Measurements from ENCODE around the gene DHRS7B. TPM values are rescaled to one million over a fixed set of nuclear protein-coding genes. Genes with fewer than 3 reads are reported as not detected.
A peak's percentile ranks its signal among the peaks of the same experiment; 100 is the strongest.

The DHRS7B gene
- total and polyA plus RNA-seq, 9 of the 15 experiments (the other 6 are each of a cell fraction or from before 2014, with no cell fraction given) = 8.0 to 30.7 (median 14.8) TPM

DNA sequence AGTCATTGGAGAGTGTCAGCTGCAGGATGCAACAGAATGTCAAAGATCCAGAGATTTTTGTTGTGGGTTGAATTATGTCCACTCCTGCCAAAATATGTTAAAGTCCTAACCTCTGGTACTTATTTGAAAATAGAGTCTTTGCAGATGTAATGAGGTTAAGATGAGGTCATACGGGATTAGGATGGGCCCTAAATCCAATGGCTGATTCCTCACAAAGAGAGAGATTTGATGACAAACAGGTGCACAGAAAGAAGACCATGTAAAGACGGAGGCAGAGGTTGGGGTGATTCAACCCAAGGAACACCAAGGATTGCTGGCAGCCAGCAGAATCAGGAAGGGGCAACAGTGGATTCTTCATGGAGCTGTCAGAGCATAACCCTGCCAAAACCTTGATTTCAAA is 49.5 kb upstream of the DHRS7B start (continued):
- TF ChIP-seq BRD9 (IDR thresholded peaks at IDR 0.05; ENCODE audit: low read depth, partially characterized antibody) = no peak

- no peaks in the 10 kb centered on the region for H3K4me1 ChIP-seq (replicated peaks in 1 of 2; ENCODE audit: control insufficient read depth in 2 of 2, insufficient read depth in 2 of 2, low read length in 2 of 2)
- intact Hi-C loops (cut with micrococcal nuclease) = no loop called here
- no peak overlapping the region for H3K4me2 ChIP-seq (ENCODE audit: insufficient read depth, low read length)
- H4K20me1 ChIP-seq (replicated peaks; ENCODE audit: control insufficient read depth, insufficient read depth, low read length) = no peaks in the 10 kb centered on the region
- H3K9me1 ChIP-seq (ENCODE audit: control insufficient read depth, insufficient read depth, low read length) = no peaks in the 10 kb centered on the region
- DNase-seq (ENCODE audit: extremely low read depth in 1 of 4, low spot score in 3 of 4) (no peak), FAIRE-seq (no peak), ATAC-seq (no peak)
- BruUV-seq (replicated peaks) = no TSS peak
- H3K36me3 ChIP-seq (ENCODE audit: control insufficient read depth, insufficient read depth, low read length) = no peaks in the 10 kb centered on the region
- H3K27ac ChIP-seq (ENCODE audit: extremely low read depth, low read depth, low read length) = no peak overlapping the region
- H3K79me2 ChIP-seq (ENCODE audit: control insufficient read depth, insufficient read depth, low read length) = no peaks in the 10 kb centered on the region
- H3K9me3 ChIP-seq (replicated peaks; ENCODE audit: control insufficient read depth, insufficient read depth, low read depth, low read length) = no peaks in the 10 kb centered on the region
- H2AFZ ChIP-seq (ENCODE audit: low read depth, low read length) = no peak overlapping the region
- no peak overlapping the region for H3K4me3 ChIP-seq
- WGBS (ENCODE audit: insufficient coverage, low coverage, missing lambda C conversion rate) = 22% methylated on average over 11 of the region's 11 CpGs
- TF ChIP-seq XRCC3 (IDR thresholded peaks at IDR 0.05) = no peak
- no peak for TF ChIP-seq PRDM10 (IDR thresholded peaks at IDR 0.05; ENCODE audit: partially characterized antibody)
- TF ChIP-seq, protein P1, sequence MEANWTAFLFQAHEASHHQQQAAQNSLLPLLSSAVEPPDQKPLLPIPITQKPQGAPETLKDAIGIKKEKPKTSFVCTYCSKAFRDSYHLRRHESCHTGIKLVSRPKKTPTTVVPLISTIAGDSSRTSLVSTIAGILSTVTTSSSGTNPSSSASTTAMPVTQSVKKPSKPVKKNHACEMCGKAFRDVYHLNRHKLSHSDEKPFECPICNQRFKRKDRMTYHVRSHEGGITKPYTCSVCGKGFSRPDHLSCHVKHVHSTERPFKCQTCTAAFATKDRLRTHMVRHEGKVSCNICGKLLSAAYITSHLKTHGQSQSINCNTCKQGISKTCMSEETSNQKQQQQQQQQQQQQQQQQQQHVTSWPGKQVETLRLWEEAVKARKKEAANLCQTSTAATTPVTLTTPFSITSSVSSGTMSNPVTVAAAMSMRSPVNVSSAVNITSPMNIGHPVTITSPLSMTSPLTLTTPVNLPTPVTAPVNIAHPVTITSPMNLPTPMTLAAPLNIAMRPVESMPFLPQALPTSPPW (CRISPR knock-in tag; IDR thresholded peaks at IDR 0.05) = no peak
- TF ChIP-seq SIRT6 (IDR thresholded peaks at IDR 0.05; ENCODE audit: low read depth, low read length) = no peak
- TF ChIP-seq SMARCA4 (IDR thresholded peaks at IDR 0.05) = no peak
- TF ChIP-seq E2F1 (CRISPR knock-in tag; IDR thresholded peaks at IDR 0.05) = no peak
- peak; percentile 7; the same call in 1 of the 2 replicates for TF ChIP-seq C11orf30 (IDR thresholded peaks at IDR 0.05; ENCODE audit: low read depth)
- peak; percentile 41 for TF ChIP-seq ZNF316 (IDR thresholded peaks at IDR 0.05)
- no peak overlapping the region for H3K9ac ChIP-seq (ENCODE audit: insufficient read depth in 1 of 2, low read depth in 2 of 2, low read length in 2 of 2)
- H3K27me3 ChIP-seq (ENCODE audit: control insufficient read depth in 2 of 2, insufficient read depth in 2 of 2, low read length in 2 of 2) = no peaks in the 10 kb centered on the region; a peak in 2 of 5 replicates
- CTCF ChIA-PET (ENCODE audit: low intra/inter-chr PET ratio) = no interaction called here
- in situ Hi-C loops (cut with MboI) = no loop called here
- POLR2A ChIA-PET = interaction anchor here (1.3 kb wide), 1 partner anchor 10 kb away, joined by 5 read pairs; no protein-coding TSS in a partner anchor
These were observed 48.6 kb upstream of the DHRS7B start for GRCh38 chr17:21078016-21078780.
